Gastroesophageal sphincter (tissue), 3 donors: ENCODE measurements around the gene APOOL.

Source experiments
- EP300 ChIP-seq: sonication (generic); formaldehyde crosslinking; IDR thresholded peaks from one replicate; pipeline ENCODE4 v1.6.1; 2017; ENCODE audit warnings: antibody characterized with exemption, mild to moderate bottlenecking
- POLR2A ChIP-seq, 2 donors: fragments of 450-650 bp; IDR thresholded peaks; one replicate each; pipeline ENCODE4 v1.6.1; 2017; ENCODE audit warnings: antibody characterized with exemption in 2 of 2, mild to moderate bottlenecking in 2 of 2, moderate library complexity in 1 of 2
- POLR2AphosphoS5 ChIP-seq: sonication (generic); formaldehyde crosslinking; IDR thresholded peaks from one replicate; pipeline ENCODE4 v1.6.1; 2017; ENCODE audit warnings: antibody characterized with exemption
- TF ChIP-seq, protein P1 (sequence below), 4 experiments: fragments of 200-600 bp in 2 of 4; fragments of 450-650 bp in 2 of 4; sonication (generic) in 1 of 4; IDR thresholded peaks; one replicate each; pipeline ENCODE4 v1.5.1; 2017 to 2019; ENCODE audit warnings: antibody characterized with exemption in 4 of 4, mild to moderate bottlenecking in 2 of 4, moderate library complexity in 2 of 4

DNA sequence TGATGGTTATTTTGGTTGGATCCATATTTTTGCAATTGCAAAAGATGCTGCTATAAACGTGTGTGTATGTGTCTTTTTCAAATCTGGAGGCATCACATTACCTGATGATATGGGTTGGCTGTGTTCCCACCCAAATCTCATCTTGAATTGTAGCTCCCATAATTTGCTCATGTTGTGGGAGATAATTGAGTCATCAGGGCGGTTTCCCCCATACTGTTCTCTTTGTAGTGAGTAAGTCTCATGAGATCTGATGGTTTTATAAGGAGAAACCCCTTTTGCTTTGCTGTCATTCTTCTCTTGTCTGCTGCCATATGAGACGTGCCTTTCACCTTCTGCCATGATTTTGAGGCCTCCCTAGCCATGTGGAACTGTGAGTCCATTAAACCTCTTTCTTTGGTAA lies 33.4 kb downstream of the APOOL start:
- TF ChIP-seq, protein P1, sequence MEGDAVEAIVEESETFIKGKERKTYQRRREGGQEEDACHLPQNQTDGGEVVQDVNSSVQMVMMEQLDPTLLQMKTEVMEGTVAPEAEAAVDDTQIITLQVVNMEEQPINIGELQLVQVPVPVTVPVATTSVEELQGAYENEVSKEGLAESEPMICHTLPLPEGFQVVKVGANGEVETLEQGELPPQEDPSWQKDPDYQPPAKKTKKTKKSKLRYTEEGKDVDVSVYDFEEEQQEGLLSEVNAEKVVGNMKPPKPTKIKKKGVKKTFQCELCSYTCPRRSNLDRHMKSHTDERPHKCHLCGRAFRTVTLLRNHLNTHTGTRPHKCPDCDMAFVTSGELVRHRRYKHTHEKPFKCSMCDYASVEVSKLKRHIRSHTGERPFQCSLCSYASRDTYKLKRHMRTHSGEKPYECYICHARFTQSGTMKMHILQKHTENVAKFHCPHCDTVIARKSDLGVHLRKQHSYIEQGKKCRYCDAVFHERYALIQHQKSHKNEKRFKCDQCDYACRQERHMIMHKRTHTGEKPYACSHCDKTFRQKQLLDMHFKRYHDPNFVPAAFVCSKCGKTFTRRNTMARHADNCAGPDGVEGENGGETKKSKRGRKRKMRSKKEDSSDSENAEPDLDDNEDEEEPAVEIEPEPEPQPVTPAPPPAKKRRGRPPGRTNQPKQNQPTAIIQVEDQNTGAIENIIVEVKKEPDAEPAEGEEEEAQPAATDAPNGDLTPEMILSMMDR (IDR thresholded peaks at IDR 0.05): no peak
- no peak for TF ChIP-seq POLR2A (IDR thresholded peaks at IDR 0.05)
- no peak for TF ChIP-seq POLR2AphosphoS5
- no peak for TF ChIP-seq EP300
